ENCODE data around the gene MAFG. TPM values are rescaled to one million over a fixed set of nuclear protein-coding genes. Genes with fewer than 3 reads are reported as not detected.

The MAFG gene
- total and polyA plus RNA-seq, 2 of the 13 experiments (the other 11 are each of a cell fraction or from before 2014, with no cell fraction given): 14.5 to 20.0 TPM

GRCh38 chr17:81968850-81969812 is 41.6 kb upstream of the MAFG start:
- intact Hi-C loops (cut with micrococcal nuclease; ENCODE audit: unreplicated experiment): no loop called here
- ChIA-PET CTCF (ENCODE audit: low intra/inter-chr PET ratio, low total read pairs) (interaction anchor here (1.8 kb wide), 1 partner anchor 9 kb away, joined by 4 read pairs; no protein-coding TSS in a partner anchor), POLR2A (interaction anchor here (2.0 to 3.8 kb wide), 5 partner anchors 9 to 43 kb away, joined by 8 to 356 read pairs (median 12); partner anchors contain the start of genes ASPSCR1 and PYCR1)
- WGBS (ENCODE audit: low lambda C conversion rate): 71% methylated on average over 12 of the region's 12 CpGs
- Histone ChIP-seq H3K4me3 (replicated peaks in 1 of 3; ENCODE audit: insufficient read depth in 1 of 3, low read depth in 2 of 3, low read length in 3 of 3) (no peak overlapping the region), H3K79me2 (ENCODE audit: insufficient read depth, low read length) (no peaks in the 10 kb centered on the region), H3K9me3 (ENCODE audit: low read length) (peaks cover 13% of the 10 kb centered on the region), H3K36me3 (replicated peaks in 1 of 2; ENCODE audit: control insufficient read depth in 1 of 2, insufficient read depth in 2 of 2, low read length in 2 of 2) (no peaks in the 10 kb centered on the region), H3K27ac (ENCODE audit: extremely low read length, insufficient read depth, low read length) (peak overlapping the region; percentile 75), H3K4me2 (ENCODE audit: low read depth, low read length) (peak overlapping the region; percentile 89; the same call in 1 of the 2 replicates), H3K4me1 (ENCODE audit: insufficient read depth, low read length) (peaks cover 56% of the 10 kb centered on the region), H4K20me1 (ENCODE audit: insufficient read depth, low read length) (no peaks in the 10 kb centered on the region), H3K9ac (ENCODE audit: insufficient read depth, low read depth, low read length) (peak overlapping the region; percentile 53), H2AFZ (ENCODE audit: low read length) (no peak overlapping the region), H3K27me3 (ENCODE audit: control insufficient read depth in 1 of 2, insufficient read depth in 2 of 2, low read length in 2 of 2) (no peaks in the 10 kb centered on the region)
- ATAC-seq: no peak
- peak; percentile 34 for FAIRE-seq
- DNase-seq (ENCODE audit: low spot score): no peak
- in situ Hi-C loops (cut with HindIII; ENCODE audit: extremely low pct_ligation_motif_present, low pct_unique_long_range_greater_than_20kb): no loop called here
- BruUV-seq (replicated peaks): no TSS peak
- TF ChIP-seq, protein P1, sequence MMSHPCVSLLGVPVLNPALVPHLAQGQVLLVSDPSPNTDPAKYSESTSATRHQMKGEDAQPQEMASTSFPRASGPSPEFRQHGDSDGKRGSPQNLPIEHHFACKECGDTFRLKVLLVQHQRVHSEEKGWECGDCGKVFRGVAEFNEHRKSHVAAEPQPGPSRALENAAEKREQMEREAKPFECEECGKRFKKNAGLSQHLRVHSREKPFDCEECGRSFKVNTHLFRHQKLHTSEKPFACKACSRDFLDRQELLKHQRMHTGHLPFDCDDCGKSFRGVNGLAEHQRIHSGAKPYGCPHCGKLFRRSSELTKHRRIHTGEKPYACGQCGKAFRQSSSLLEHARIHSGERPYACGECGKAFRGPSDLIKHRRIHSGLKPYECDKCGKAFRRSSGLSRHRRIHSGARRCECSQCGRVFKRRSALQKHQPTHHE (CRISPR knock-in tag; IDR thresholded peaks at IDR 0.05; ENCODE audit: borderline replicate concordance): no peak; the same call in 1 of the 2 replicates
- no peak for TF ChIP-seq NFKBIZ (CRISPR knock-in tag; IDR thresholded peaks at IDR 0.05)
- TF ChIP-seq NR2C2 (CRISPR knock-in tag; IDR thresholded peaks at IDR 0.05; ENCODE audit: borderline replicate concordance): peak; percentile 43
- TF ChIP-seq ZFX (CRISPR knock-in tag; IDR thresholded peaks at IDR 0.05; ENCODE audit: low read depth): peak; percentile 76
- TF ChIP-seq ZNF446 (CRISPR knock-in tag; IDR thresholded peaks at IDR 0.05): no peak
- TF ChIP-seq NR2F6 (IDR thresholded peaks at IDR 0.05): peak; percentile 34; the same call in 1 of the 2 replicates
- peak; percentile 54 for TF ChIP-seq NR2F6 (CRISPR knock-in tag; IDR thresholded peaks at IDR 0.05)
- TF ChIP-seq ZNF747 (CRISPR knock-in tag; IDR thresholded peaks at IDR 0.05; ENCODE audit: borderline replicate concordance): no peak
- peak; percentile 51; the same call in 1 of the 2 replicates for TF ChIP-seq ZNF280B (CRISPR knock-in tag; IDR thresholded peaks at IDR 0.05; ENCODE audit: borderline replicate concordance)
- no peak for TF ChIP-seq RBFOX2 (IDR thresholded peaks at IDR 0.05; ENCODE audit: low read depth, low read length)
- no peak for TF ChIP-seq MIXL1 (CRISPR knock-in tag; IDR thresholded peaks at IDR 0.05)
- TF ChIP-seq, protein P2, sequence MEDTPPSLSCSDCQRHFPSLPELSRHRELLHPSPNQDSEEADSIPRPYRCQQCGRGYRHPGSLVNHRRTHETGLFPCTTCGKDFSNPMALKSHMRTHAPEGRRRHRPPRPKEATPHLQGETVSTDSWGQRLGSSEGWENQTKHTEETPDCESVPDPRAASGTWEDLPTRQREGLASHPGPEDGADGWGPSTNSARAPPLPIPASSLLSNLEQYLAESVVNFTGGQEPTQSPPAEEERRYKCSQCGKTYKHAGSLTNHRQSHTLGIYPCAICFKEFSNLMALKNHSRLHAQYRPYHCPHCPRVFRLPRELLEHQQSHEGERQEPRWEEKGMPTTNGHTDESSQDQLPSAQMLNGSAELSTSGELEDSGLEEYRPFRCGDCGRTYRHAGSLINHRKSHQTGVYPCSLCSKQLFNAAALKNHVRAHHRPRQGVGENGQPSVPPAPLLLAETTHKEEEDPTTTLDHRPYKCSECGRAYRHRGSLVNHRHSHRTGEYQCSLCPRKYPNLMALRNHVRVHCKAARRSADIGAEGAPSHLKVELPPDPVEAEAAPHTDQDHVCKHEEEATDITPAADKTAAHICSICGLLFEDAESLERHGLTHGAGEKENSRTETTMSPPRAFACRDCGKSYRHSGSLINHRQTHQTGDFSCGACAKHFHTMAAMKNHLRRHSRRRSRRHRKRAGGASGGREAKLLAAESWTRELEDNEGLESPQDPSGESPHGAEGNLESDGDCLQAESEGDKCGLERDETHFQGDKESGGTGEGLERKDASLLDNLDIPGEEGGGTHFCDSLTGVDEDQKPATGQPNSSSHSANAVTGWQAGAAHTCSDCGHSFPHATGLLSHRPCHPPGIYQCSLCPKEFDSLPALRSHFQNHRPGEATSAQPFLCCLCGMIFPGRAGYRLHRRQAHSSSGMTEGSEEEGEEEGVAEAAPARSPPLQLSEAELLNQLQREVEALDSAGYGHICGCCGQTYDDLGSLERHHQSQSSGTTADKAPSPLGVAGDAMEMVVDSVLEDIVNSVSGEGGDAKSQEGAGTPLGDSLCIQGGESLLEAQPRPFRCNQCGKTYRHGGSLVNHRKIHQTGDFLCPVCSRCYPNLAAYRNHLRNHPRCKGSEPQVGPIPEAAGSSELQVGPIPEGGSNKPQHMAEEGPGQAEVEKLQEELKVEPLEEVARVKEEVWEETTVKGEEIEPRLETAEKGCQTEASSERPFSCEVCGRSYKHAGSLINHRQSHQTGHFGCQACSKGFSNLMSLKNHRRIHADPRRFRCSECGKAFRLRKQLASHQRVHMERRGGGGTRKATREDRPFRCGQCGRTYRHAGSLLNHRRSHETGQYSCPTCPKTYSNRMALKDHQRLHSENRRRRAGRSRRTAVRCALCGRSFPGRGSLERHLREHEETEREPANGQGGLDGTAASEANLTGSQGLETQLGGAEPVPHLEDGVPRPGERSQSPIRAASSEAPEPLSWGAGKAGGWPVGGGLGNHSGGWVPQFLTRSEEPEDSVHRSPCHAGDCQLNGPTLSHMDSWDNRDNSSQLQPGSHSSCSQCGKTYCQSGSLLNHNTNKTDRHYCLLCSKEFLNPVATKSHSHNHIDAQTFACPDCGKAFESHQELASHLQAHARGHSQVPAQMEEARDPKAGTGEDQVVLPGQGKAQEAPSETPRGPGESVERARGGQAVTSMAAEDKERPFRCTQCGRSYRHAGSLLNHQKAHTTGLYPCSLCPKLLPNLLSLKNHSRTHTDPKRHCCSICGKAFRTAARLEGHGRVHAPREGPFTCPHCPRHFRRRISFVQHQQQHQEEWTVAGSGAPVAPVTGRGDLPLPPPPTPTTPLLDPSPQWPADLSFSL (CRISPR knock-in tag; IDR thresholded peaks at IDR 0.05): no peak

Measured in HepG2 (cell line).